Suppressor macrophage treated with lipopolysaccharide for 1 hour (primary cell): ENCODE results near the gene TOB2.
"Not testable (repeated sequence)": the region's sequence is repeated elsewhere in the genome, so short reads cannot be mapped to it uniquely, and the experiment has no call there.

Experiments
- DNase-seq, 3 donors: peaks; one replicate each; pipeline ENCODE4 v3.0.0-alpha.2; 2020 to 2022

TOB2 gene

DNA sequence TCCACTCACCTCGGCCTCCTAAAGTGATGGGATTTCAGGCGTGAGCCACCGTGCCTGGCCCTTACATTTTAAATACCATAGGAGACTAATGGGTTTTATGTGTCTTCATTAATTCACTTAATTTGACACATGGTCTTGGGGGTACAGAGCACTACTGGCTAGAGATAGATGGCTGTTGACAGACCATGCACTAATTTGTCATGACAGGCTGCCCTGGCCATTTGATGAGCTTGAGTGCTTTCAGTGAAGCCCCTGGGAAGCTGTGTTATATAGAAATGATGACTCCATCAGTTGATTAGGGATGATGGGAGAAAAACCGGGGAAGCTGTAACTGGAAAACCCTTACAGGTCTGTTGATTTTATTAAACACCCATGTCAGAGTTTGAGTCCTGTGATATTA lies 15.3 kb upstream of the TOB2 start:
- no peak for DNase-seq

GRCh38 chr22:41460071-41460470 lies 13.5 kb upstream of the TOB2 start:
- DNase-seq, result not testable (repeated sequence)

DNA sequence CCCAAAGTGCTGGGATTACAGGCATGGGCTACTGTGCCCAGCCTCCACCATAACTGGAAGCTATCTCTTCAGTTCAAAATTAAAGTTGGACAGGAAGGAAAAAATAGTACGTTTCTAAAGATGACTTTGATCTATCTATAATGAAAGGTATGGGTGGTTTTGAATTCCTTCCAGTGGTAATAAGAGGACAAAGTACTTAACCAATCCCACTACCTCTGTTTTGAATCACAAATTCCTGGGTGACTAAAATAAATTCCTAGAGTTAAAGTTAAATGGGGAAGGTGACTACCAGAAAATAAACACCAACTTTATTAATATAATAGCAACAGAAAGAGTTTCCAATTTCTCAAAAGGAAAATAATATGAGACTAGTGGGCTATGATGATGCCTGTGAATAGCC lies 12.8 kb upstream of the TOB2 start:
- DNase-seq, result no peak

DNA sequence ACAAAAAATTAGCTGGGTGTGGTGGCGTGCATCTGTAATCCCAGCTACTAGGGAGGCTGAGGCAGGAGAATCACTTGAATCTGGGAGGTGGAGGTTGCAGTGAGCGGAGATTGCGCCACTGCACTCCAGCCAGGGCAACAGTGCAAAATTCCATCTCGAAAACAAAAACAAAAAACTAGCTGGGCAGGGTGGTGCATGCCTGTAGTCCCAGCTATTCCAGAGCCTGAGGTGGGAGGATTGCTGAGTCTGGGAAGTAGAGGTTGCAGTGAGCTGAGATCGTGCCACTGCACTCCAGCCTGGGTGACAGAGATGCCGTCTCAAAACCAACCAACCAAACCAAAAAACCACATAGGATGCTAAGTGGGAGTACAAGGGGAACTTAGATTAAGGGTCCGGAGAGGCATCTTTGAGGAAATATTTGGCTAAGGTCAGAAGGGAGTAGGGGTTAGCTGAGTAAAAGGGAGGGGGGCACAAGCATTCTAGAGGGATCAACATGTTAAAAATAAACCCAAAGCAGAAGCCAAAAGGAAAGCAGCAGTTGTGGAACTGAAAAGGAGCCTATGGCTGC lies 11.6 kb upstream of the TOB2 start:
- no peak for DNase-seq

DNA sequence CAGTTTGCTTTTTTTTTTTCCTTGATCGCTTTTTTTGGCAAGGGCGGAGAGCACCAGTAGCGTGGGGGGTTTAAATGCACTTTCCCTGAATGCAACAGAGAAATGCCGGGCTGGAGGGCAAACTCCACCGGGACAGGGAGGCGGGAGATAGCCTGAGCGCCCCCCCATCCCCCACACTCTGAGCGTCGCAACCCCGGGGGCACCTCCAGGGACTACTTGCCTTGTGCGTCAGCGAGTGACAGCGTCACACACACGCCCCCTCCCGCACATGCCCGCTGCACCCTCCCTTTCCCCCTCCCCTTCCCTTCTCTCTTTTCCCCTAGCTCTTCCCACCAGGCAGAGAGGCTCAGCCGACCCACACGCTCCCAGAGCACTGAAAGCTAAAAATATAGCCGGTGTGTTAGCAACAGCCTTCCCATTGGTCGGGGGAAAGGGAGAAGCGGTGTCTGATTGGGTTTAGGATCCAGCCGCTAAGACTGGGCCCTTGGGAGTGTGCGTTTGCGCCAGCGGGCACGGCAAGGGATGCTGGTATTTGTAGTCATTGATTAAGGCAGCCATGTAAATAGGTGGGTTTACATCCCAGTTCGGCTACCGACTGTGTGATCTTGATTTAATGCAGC lies 1.7 kb upstream of the TOB2 start:
- peak; percentile 96 to 98 (median 97) for DNase-seq

DNA sequence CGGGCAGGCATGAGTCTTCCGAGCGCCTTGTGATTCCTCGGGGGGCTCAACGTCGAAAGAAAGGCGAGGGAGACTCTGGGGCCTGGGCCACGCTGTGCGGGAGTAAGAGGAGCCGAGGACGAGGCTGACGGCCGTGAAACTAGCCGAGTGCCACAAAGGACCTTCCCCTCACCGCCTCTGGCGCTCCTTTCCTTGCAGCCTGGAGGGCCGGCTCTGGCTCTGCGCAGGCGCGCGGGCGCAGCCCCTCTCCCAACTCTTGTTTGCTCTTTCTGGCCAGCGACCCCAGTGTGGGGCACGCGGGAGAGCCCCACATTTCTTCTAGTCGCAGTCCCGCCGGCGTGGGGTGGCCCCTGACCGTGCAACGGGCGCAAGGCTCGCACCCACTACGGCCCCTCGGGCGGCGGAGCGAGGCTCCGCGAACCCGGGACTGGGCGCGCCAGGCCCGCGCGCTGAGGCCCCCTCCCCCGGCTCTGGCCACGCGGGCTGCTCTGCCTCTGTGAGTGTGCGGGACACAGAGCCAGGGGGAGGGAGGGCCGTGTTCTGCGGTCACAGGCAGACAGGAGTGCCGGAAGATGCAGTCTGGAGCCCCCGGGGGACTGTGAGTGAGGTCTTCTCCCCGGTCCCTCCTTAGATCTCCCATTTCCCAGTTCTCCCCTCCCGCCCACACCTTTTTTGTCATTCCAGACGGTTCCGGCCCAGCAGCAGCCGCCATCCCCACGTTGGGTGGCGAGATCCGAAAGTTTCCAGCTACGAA lies 1.0 kb upstream of the TOB2 start:
- peak; percentile 62 to 73 (median 62) for DNase-seq

DNA sequence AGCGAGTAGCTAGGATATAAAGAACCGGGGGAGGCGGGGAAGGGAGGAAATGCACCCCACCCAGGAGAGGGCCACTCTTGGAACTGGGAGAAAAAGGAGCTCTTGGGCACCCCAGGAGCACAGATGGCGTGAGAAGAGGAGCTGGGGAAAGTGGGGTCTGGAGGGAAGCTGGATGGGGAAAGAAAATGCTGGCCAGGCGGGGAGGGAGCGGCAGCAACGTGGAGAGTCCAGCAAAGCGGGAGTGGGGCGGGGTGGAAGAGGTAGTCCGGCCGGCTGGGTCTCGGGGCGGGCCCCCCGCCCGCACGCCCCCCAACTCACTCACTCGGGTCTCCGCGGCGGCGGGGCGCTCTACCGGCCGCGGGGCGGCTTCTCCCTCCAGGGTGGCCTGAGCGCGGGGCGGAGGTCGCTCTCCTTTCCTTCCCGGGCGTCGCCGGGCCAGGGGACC lies 522 bp downstream of the TOB2 start:
- peak in 2 of 3 donors; percentile 24 to 51 for DNase-seq

- DNase-seq, result peak; percentile 28 to 46 (median 38)
Observed at GRCh38 chr22:41445129-41446056, 1.2 kb downstream of the TOB2 start.

DNA sequence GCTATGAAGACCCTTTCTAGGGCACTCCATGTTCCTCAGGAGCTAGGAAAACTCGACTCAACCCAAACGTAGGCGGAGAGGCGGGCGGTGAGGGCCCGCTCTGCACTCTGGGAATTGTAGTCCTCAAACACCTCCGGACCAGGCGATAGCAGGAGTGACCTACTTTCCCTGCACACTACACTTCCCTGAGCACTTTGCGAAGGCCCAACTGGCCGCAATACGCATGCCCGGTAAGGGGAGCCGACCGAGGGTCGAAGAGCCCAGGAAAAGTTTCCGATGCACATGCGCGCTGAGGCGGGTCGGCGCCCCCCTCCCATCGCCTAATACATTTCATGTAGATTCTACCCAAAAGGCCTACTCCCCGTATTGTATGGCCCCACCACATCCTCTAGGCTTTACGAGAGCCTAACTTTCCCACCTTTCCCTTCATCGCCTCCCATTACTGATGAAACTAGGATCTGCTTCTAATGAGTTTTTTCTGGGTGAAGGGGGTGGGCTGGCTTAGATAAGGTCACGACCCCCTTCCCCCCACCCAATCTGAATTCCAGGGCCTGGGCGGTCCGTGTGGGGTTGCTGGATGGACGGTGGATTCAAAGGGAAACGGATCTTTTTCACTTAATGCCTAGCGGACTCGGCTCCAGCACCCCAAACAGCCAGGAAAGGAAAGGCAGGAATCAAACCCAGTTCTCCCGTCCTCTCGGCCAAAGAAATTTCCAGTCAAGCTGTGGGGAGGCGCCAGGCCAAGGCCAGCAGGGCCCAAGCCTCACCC lies 2.1 kb downstream of the TOB2 start:
- peak; percentile 95 to 96 (median 95) for DNase-seq

DNA sequence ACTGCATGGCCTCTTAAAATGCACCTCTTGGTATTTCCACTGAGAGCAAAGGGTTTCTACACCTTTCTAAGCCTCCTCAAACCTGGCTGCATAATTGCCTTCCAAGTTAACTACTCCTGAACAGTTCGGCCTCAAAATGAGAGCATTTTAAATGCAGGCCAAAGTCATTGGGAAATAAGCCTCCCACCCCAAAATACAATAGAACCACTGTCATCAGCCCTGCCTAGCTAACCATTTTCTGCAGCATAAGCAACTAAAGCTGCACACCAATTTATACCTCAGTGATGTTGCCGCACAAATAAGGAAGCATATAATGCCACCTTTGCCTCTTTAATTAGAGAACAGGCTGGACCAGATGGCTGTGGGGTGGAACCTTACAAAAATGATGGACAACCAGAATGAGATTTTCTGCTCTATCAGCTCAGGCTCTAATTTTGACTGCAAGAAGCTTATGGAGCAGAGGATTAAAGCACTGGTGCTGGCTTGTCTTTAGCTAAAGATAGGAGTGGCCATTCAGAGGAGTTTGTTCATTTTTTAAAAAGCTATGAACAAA lies 4.3 kb downstream of the TOB2 start:
- DNase-seq, result peak in 1 of 3 donors; percentile 16

- DNase-seq, result not testable (repeated sequence)
Observed at GRCh38 chr22:41440511-41440910, 6.1 kb downstream of the TOB2 start.

- DNase-seq, result no peak
Observed at GRCh38 chr22:41437198-41437597, 9.4 kb downstream of the TOB2 start.

DNA sequence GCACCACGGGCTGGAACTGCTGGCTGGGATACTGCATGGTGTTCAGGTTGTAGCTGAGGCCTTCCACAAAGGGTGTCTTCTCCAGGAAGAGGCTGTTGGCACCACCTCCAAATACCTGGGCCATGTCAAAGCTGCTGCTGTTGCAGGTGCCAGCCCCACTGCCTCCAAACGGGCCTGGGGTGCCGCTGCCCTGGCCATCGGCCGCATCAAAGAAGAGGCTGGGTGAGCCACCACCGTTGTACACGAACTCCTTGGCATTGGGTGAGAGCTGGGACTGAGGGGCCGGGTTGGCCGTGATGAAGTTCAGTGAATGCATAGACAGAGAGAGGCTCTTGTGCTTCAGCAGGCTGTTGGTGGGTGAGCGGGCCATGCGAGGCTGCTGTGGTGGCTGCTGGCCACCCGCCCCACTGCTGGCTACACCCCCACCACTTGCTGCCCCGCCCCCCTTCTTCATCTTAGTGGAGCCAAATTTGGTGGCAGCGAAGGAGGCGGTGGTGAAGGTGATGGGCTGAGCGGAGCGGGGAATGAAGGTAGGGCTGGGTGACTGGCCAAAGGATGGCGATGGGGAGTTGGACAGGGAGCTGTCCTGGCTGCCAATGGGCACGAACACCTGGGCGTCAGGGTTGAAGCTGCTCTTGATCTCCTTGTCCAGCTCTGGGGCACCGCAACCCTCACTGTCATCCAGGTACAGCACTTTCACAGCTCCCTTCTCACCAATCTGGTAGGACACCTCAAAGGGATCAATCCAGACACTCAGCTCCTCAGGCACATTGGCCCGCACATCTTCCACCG lies 10.1 kb downstream of the TOB2 start:
- DNase-seq, result no peak

DNA sequence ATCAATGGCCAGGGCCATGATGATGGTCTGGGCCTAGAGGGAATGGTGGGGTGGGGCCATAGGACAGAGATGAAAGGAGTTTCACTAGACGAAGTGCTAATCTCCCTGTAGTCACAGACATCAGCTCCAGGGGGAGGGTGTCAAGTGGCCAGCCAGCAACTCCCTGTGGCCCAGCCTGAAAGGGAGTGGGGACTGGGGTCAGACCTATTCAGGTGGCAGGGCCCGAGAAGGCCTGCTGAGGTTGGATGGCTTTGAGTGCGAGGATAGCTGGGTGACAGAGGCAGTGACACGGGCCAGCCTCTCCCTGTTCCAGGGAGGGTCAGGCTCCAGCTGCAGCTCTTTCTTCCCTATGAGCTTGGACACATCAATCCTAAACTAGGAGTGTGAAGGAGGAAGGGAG lies 11.0 kb downstream of the TOB2 start:
- no peak for DNase-seq

DNA sequence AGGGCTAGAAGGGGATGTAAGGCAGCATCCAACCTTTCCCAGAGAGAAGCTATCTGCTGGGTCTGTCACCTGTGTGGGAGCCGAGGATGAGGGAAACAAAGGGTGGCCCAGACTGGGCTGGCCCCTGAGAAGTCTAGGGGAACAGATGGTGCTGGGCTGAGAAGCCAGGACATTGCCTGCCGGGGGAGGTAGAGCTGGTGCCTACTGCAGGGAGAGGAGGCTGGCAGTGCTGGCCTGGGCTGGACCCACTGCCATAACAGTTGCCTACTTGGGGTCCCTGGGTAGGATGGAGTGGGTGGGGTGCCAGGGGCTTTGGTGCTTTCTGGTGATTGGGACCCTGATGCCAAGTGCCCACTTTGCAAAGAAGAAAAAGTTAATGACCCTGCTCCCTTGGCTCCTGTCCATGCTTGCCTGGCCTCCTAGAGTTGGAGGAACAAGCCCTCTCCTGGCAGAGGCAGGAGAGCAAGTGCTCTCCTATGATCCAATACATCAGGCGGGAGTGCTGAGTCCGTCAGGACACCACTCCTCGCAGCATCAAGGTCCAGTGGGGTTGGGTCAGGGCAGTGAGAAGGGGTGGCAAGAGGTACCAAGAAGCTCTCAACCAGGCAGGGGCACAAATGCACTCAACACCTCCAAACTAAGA lies 12.1 kb downstream of the TOB2 start:
- DNase-seq, result not testable (repeated sequence)

GRCh38 chr22:41433480-41433879 lies 13.1 kb downstream of the TOB2 start:
- not testable (repeated sequence) for DNase-seq

GRCh38 chr22:41431656-41432055 lies 14.9 kb downstream of the TOB2 start:
- no peak for DNase-seq

DNA sequence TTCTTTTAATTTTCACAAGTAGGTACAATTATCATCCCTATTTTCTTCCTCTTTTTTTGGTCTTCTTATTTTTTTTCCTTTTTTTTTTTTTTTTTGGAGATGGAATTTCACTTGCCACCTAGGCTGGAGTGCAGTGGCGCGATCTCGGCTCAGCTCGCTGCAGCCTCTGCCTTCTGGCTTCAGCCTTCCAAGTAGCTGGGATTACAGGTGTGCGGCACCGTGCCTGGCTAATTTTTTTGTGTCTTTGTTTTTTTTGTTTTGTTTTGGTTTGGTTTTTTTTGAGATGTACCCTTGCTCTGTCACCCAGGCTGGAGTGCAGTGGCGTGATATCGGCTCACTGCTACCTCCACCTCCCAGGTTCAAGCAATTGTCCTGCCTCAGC lies 16.7 kb downstream of the TOB2 start:
- no peak for DNase-seq

DNA sequence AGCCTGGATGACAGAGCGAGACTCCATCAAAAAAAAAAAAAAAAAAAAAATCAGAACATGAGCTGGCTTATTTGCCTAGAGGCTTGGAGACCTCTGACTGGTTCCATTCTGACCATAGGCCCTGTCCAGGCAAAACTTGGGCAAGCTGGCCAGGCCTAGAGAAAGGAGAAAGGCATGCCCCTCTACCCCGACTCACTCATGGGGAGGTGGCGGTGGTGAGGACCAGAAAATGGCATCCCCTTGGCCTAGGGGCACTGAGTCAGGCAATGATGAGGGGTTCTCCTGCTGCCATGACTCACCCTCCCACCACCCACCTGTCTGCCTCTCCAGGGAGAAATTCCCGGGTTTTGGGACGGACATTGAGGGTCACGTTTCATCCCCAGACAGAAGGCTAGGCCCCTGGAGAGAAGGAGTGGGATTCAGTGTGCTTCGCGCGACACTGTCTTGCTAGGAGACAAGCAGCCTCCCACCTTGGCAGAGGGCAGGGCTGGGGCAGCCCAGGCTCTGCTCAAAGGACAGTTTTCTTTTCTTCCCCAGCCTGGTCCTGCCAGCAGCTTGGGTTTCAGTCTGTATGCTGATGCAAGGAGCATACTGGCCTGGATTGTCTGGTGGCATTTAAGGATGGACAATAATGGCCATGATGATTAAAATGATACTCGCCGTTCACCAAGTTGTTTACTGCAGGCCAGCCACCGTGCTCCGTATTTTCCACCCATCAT lies 17.2 kb downstream of the TOB2 start:
- no peak for DNase-seq
